CD14-positive monocyte (primary cell): ENCODE results near the gene RPTOR. TPM values are rescaled to one million over a fixed set of nuclear protein-coding genes. Genes with fewer than 3 reads are reported as not detected.

Experiments used
- DNase-seq, 3 donors: peaks; one replicate each; pipeline ENCODE4 v3.0.0-alpha.2; 2011 to 2022
- H2AFZ ChIP-seq: 2 replicates; pipeline ENCODE4 v1.6.0; 2012; ENCODE audit warnings: mild to moderate bottlenecking, low read depth, low read length, inconsistent platforms; ENCODE audit not compliant: insufficient read depth, poor library complexity, severe bottlenecking
- H3K27ac ChIP-seq, 2 donors: 1 replicate in 1 of 2; 2 replicates in 1 of 2; pipeline ENCODE4 v1.5.1; 2012 to 2013; ENCODE audit warnings: low read length in 2 of 2, control low read depth in 1 of 2, inconsistent platforms in 1 of 2, low read depth in 1 of 2, mild to moderate bottlenecking in 1 of 2
- H3K27me3 ChIP-seq, 2 donors: one replicate each; pipeline versions ENCODE4 v1.6.0 to v1.6.1; 2011 to 2013; ENCODE audit warnings: low read length in 2 of 2; ENCODE audit not compliant: control insufficient read depth in 2 of 2, insufficient read depth in 2 of 2
- H3K36me3 ChIP-seq, 2 donors: replicated peaks in 1 of 2; 1 replicate in 1 of 2; 2 replicates in 1 of 2; pipeline versions ENCODE4 v1.5.1 to v1.6.1; 2012 to 2013; ENCODE audit warnings: low read length in 2 of 2, control low read depth in 1 of 2, inconsistent platforms in 1 of 2, mild to moderate bottlenecking in 1 of 2; ENCODE audit not compliant: insufficient read depth in 2 of 2, control insufficient read depth in 1 of 2
- H3K4me1 ChIP-seq, 2 donors: 1 replicate in 1 of 2; 2 replicates in 1 of 2; pipeline versions ENCODE4 v1.5.1 to v1.6.1; 2012 to 2013; ENCODE audit warnings: low read length in 2 of 2, control low read depth in 1 of 2, inconsistent platforms in 1 of 2, mild to moderate bottlenecking in 1 of 2, moderate library complexity in 1 of 2; ENCODE audit not compliant: insufficient read depth in 2 of 2, control insufficient read depth in 1 of 2
- H3K4me2 ChIP-seq: replicated peaks from 2 replicates; pipeline ENCODE3; 2012; ENCODE audit warnings: low read length, moderate library complexity, mild to moderate bottlenecking; ENCODE audit not compliant: poor library complexity, severe bottlenecking; ENCODE audit errors: extremely low read depth
- H3K4me3 ChIP-seq, 3 experiments: fragments of 200-600 bp in 1 of 3; sonication (generic) in 1 of 3; replicated peaks in 1 of 3; 1 replicate in 2 of 3; 2 replicates in 1 of 3; pipeline ENCODE4 v1.5.1; 2011 to 2013; ENCODE audit warnings: low read length in 3 of 3, mild to moderate bottlenecking in 3 of 3, control low read depth in 2 of 3, low read depth in 2 of 3, inconsistent platforms in 1 of 3, moderate library complexity in 1 of 3
- H3K79me2 ChIP-seq: 2 replicates; pipeline ENCODE4 v1.6.0; 2012; ENCODE audit warnings: mild to moderate bottlenecking, control low read depth, inconsistent platforms, low read length, moderate library complexity; ENCODE audit not compliant: insufficient read depth
- H3K9ac ChIP-seq: 2 replicates; pipeline ENCODE4 v1.6.0; 2017; ENCODE audit warnings: low read length, mild to moderate bottlenecking; ENCODE audit not compliant: insufficient read depth, poor library complexity, severe bottlenecking
- H3K9me3 ChIP-seq, 2 donors: replicated peaks in 1 of 2; 1 replicate in 1 of 2; 2 replicates in 1 of 2; pipeline versions ENCODE4 v1.5.1 to v1.6.1; 2012 to 2013; ENCODE audit warnings: low read length in 2 of 2, control low read depth in 1 of 2; ENCODE audit not compliant: control insufficient read depth in 1 of 2, insufficient read depth in 1 of 2
- H4K20me1 ChIP-seq: 2 replicates; pipeline ENCODE4 v1.6.0; 2012; ENCODE audit warnings: mild to moderate bottlenecking, low read length, control low read depth, moderate library complexity; ENCODE audit not compliant: insufficient read depth
- H3K27ac Mint-ChIP-seq, 7 donors: one replicate each; pipeline ENCODE4 v1.8.0; 2020; ENCODE audit warnings: mild to moderate bottlenecking in 7 of 7, mixed read lengths in 7 of 7, moderate library complexity in 6 of 7, inconsistent platforms in 2 of 7
- H3K27me3 Mint-ChIP-seq, 3 donors: one replicate each; pipeline ENCODE4 v1.8.0; 2021 to 2022; ENCODE audit warnings: low read depth in 3 of 3, mild to moderate bottlenecking in 3 of 3, mixed read lengths in 3 of 3, moderate library complexity in 3 of 3, inconsistent platforms in 1 of 3
- H3K36me3 Mint-ChIP-seq, 2 donors: one replicate each; pipeline ENCODE4 v1.8.0; 2020; ENCODE audit warnings: mixed read lengths in 2 of 2, inconsistent platforms in 1 of 2, mild to moderate bottlenecking in 1 of 2
- H3K4me1 Mint-ChIP-seq: one replicate; pipeline ENCODE4 v1.8.0; 2020; ENCODE audit warnings: mild to moderate bottlenecking, mixed read lengths
- H3K4me3 Mint-ChIP-seq, 2 donors: one replicate each; pipeline ENCODE4 v1.8.0; 2020; ENCODE audit warnings: mild to moderate bottlenecking in 2 of 2, mixed read lengths in 2 of 2, moderate library complexity in 1 of 2
- H3K9me3 Mint-ChIP-seq, 7 donors: one replicate each; pipeline ENCODE4 v1.8.0; 2020 to 2022; ENCODE audit warnings: mixed read lengths in 7 of 7, mild to moderate bottlenecking in 6 of 7, moderate library complexity in 6 of 7, inconsistent platforms in 2 of 7
- WGBS: methylation state at CpG from one replicate; pipeline ENCODE4 v1.1.5; 2013; ENCODE audit warnings: missing lambda C conversion rate; ENCODE audit not compliant: insufficient coverage; 5-methylcytosine and 5-hydroxymethylcytosine counted together
- intact Hi-C, 2 donors: fragments of 100-400 bp; cut with micrococcal nuclease; formaldehyde crosslinking; loops; one replicate each; pipeline versions ENCODE4 v1.15.0 to v1.15.1; 2023
- polyA plus RNA-seq, 3 donors: library from polyadenylated mRNA; depleted of rRNA in 1 of 3; unstranded in 2 of 3; stranded (reverse) in 1 of 3; fragments of 300-500 nt in 2 of 3; fragments of >200 nt in 1 of 3; fragmentation: Illumina TruSeq in 2 of 3; gene quantifications; 1 replicate in 2 of 3; 2 replicates in 1 of 3; pipeline ENCODE4 v1.2.3, GENCODE V29; 2012 to 2021
- TF ChIP-seq, protein P1 (sequence below): fragments of 200-600 bp; IDR thresholded peaks from one replicate; pipeline ENCODE4 v1.8.0; 2022; ENCODE audit warnings: antibody characterized with exemption, mild to moderate bottlenecking

Gene RPTOR
- polyA plus RNA-seq, 3 donors = 1.1 to 8.7 (median 2.6) TPM

DNA sequence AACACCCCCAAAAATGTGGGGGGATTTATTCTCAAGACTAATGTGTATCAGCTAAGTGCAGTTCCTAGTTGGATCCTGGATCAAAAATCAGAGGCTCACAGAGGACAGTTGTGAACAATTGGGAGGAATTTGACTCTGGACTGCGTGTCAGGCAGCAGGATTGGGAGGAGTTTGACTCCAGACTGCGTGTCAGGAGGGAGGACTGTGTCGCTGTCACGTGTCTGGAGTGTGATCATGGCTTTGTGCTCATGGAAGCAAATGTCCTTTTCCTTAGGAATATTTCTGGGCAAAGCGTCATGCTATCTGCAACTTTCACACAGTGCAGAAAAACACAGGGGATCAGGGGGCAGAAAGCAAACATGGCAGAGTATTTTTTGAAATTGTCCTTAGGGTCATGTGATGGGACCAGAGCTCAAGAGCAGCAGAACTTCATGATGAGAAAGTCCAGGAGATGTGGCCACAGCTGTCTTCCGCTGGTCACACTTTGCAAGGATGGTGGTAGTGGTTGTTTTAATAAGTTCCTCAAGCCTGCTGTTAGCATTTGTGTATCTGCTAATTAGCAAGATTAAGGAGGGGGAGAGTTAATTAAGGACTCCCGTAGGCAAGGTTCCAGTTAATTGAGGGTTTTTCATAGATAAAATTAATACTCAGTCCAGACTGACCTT, 325.0 kb downstream of the RPTOR start:
- H3K4me2 ChIP-seq = no peak overlapping the region
- H3K27ac ChIP-seq = no peak overlapping the region
- no peak overlapping the region for H3K9ac ChIP-seq
- H3K9me3 ChIP-seq = no peaks in the 10 kb centered on the region
- no peak overlapping the region for H2AFZ ChIP-seq
- peaks cover 0 to 2% of the 10 kb centered on the region in 2 donors for H3K36me3 ChIP-seq
- H3K79me2 ChIP-seq = no peaks in the 10 kb centered on the region
- intact Hi-C loops = loop anchor here in 1 of 2 donors (10.0 kb wide), 1 partner anchor 115 kb away; no protein-coding TSS in a partner anchor
- H3K27me3 Mint-ChIP-seq = peaks cover 2 to 15% (median 3%) of the 10 kb centered on the region in 3 donors
- DNase-seq = peak in 1 of 3 donors; percentile 34
- TF ChIP-seq, protein P1, sequence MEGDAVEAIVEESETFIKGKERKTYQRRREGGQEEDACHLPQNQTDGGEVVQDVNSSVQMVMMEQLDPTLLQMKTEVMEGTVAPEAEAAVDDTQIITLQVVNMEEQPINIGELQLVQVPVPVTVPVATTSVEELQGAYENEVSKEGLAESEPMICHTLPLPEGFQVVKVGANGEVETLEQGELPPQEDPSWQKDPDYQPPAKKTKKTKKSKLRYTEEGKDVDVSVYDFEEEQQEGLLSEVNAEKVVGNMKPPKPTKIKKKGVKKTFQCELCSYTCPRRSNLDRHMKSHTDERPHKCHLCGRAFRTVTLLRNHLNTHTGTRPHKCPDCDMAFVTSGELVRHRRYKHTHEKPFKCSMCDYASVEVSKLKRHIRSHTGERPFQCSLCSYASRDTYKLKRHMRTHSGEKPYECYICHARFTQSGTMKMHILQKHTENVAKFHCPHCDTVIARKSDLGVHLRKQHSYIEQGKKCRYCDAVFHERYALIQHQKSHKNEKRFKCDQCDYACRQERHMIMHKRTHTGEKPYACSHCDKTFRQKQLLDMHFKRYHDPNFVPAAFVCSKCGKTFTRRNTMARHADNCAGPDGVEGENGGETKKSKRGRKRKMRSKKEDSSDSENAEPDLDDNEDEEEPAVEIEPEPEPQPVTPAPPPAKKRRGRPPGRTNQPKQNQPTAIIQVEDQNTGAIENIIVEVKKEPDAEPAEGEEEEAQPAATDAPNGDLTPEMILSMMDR = no peak
- H3K36me3 Mint-ChIP-seq = peaks cover 3 to 28% of the 10 kb centered on the region in 2 donors
- no peak overlapping the region for H3K4me3 ChIP-seq
- 88% methylated on average over 6 of the region's 7 CpGs for WGBS
- H3K4me3 Mint-ChIP-seq = peak overlapping the region in 1 of 2 donors; percentile 7
- peaks cover 16% of the 10 kb centered on the region for H4K20me1 ChIP-seq
- peaks cover 56% of the 10 kb centered on the region for H3K4me1 Mint-ChIP-seq
- peaks cover 45 to 46% of the 10 kb centered on the region in 2 donors for H3K4me1 ChIP-seq
- H3K27me3 ChIP-seq = no peaks in the 10 kb centered on the region
- peak overlapping the region in 2 of 7 donors; percentile 65 to 86 for H3K27ac Mint-ChIP-seq
- H3K9me3 Mint-ChIP-seq = no peaks in the 10 kb centered on the region

DNA sequence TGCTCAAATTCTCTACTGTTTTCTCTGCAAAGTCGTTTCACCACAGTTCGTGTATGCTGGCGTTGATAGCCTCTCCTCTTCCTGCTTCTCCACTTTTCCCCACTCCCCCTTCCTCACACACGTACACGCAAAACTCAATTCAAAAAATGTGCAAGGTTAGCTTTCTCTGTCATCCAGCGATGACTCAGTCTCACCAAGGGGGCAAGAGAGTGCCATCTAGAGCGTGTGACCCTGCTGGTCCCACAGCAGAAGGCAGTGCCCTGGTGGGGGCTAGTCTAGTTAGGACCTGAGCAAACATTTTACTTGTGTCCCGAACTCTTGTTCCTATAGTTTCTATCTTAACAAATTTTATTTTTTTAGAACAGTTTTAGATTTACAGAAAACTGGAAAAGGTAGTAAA, 325.8 kb downstream of the RPTOR start:
- Mint-ChIP-seq H3K27me3 (peaks cover 2 to 15% (median 3%) of the 10 kb centered on the region in 3 donors), H3K36me3 (peaks cover 9 to 29% of the 10 kb centered on the region in 2 donors), H3K9me3 (no peaks in the 10 kb centered on the region), H3K4me3 (peak overlapping the region in 1 of 2 donors; percentile 8), H3K4me1 (peaks cover 58% of the 10 kb centered on the region), H3K27ac (peak overlapping the region in 4 of 7 donors; percentile 3 to 86 (median 48))
- peak; percentile 61 to 85 (median 74) for DNase-seq
- Histone ChIP-seq H3K4me2 (no peak overlapping the region), H3K4me3 (no peak overlapping the region), H3K36me3 (peaks cover 0 to 9% of the 10 kb centered on the region in 2 donors), H3K27ac (no peak overlapping the region), H3K27me3 (no peaks in the 10 kb centered on the region), H3K9ac (no peak overlapping the region), H4K20me1 (peaks cover 16% of the 10 kb centered on the region), H3K79me2 (no peaks in the 10 kb centered on the region), H3K4me1 (peaks cover 45 to 46% of the 10 kb centered on the region in 2 donors), H2AFZ (no peak overlapping the region), H3K9me3 (no peaks in the 10 kb centered on the region)
- TF ChIP-seq, protein P1 = no peak
- 6% methylated on average over 7 of the region's 8 CpGs for WGBS
- intact Hi-C loops = no loop called here
